Skin epidermis (tissue), 12 donors: Measurements from ENCODE around the gene HECW1.

Source experiments
- H3K27ac ChIP-seq, 21 experiments: fragments of 200-600 bp; sonication (generic) in 11 of 21; one replicate each; pipeline ENCODE4 v1.5.0; 2020; ENCODE audit warnings: mild to moderate bottlenecking in 3 of 21, inconsistent platforms in 2 of 21, moderate library complexity in 2 of 21
- H3K4me3 ChIP-seq, 7 experiments: fragments of 200-600 bp; sonication (generic) in 2 of 7; one replicate each; pipeline ENCODE4 v1.5.0; 2020; ENCODE audit warnings: inconsistent platforms in 2 of 7, mild to moderate bottlenecking in 2 of 7, moderate library complexity in 1 of 7

Gene HECW1

DNA sequence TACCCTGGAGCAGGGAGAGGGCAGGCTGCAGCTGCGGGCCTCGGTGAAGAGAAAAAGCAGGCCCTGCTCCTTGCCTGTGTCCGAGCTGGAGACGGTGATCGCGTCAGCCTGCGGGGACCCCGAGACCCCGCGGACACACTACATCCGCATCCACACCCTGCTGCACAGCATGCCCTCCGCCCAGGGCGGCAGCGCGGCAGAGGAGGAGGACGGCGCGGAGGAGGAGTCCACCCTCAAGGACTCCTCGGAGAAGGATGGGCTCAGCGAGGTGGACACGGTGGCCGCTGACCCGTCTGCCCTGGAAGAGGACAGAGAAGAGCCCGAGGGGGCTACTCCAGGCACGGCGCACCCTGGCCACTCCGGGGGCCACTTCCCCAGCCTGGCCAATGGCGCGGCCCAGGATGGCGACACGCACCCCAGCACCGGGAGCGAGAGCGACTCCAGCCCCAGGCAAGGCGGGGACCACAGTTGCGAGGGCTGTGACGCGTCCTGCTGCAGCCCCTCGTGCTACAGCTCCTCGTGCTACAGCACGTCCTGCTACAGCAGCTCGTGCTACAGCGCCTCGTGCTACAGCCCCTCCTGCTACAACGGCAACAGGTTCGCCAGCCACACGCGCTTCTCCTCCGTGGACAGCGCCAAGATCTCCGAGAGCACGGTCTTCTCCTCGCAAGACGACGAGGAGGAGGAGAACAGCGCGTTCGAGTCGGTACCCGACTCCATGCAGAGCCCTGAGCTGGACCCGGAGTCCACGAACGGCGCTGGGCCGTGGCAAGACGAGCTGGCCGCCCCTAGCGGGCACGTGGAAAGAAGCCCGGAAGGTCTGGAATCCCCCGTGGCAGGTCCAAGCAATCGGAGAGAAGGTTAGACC is 332.5 kb downstream of the HECW1 start:
- no peak overlapping the region for H3K27ac ChIP-seq

DNA sequence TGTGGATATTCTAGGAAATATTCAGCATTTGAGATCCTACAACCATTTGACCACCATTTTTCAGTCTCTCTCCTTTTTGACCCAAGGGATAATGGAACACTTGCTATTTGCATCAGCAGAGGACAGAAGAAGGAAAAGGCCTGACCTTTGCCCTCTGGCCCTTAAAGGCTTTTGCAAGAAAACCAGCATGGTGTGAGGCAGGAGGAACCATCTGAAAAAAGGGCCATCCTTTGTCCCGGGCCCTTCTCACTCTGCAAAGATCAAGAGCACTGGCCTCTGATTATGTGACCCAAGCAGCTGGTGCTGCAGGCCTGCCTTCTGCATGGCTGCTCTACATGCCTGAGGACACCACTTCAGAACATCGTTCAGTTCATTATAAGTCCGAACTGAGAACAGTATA is 337.1 kb downstream of the HECW1 start:
- no peak overlapping the region for H3K27ac ChIP-seq
- no peak overlapping the region for H3K4me3 ChIP-seq

More for the DNA sequence above, 332.5 kb downstream of the HECW1 start:
- no peak overlapping the region for H3K4me3 ChIP-seq

DNA sequence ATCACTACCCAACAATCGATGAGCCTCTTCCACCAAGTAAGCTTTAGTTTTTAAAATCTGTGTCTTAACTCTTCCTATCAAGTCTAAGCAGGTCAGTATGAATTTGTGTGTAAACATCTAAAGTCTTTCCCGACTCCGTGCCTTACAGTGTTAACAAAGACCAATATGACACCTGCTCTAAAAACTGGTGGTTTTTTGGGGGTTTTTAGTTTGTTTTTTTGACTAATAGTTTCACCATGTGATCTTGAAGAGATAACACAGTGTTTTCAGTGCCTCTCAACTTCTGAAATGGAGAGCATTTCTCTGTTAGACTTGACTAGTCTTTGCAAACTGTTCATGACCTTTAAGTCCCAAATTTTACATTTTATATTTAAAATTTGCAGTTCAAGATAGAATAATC is 338.4 kb downstream of the HECW1 start:
- H3K27ac ChIP-seq = no peak overlapping the region
- no peak overlapping the region for H3K4me3 ChIP-seq

DNA sequence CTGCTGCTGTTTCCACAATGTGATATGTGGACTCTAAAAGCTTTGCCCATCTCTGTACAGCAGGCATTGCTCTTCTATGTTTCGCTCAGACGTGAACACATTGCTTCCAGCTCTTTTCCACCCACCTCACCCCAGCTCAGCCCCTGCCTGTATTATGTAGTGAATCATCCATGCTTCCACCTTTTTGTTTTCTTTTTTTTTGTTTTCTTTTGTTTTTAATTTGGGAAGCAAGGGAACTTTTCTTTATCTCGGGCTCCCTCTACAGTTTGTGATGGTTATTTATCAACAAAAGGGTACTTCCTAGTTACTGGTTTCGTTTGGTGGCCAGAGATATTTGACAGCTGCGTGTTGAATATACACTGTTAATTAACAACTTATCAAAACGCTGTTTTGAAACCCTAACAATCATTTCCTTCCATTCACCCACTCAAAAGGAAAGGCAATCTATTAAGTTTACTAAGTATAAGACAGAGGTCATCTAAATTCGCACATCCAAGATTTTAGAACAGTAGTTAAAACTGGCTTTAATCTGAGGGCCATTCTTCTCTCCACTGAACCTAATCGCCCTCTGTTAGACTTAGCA is 342.6 kb downstream of the HECW1 start:
- Histone ChIP-seq H3K27ac (no peak overlapping the region), H3K4me3 (no peak overlapping the region)

DNA sequence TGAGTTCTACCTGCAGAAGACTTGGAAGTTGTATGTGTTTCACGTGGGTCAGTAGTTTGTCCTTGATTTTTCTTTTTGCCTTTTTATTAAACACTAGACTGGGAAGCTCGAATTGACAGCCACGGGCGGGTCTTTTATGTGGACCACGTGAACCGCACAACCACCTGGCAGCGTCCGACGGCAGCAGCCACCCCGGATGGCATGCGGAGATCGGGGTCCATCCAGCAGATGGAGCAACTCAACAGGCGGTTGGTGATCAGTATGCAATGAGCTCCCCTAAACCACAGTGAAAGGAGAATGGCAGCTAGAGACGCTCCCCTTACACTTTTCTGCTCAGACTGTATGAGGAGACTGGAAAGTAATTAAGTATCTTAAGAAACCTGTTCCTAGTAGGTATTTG is 343.8 kb downstream of the HECW1 start:
- H3K4me3 ChIP-seq = no peak overlapping the region

DNA sequence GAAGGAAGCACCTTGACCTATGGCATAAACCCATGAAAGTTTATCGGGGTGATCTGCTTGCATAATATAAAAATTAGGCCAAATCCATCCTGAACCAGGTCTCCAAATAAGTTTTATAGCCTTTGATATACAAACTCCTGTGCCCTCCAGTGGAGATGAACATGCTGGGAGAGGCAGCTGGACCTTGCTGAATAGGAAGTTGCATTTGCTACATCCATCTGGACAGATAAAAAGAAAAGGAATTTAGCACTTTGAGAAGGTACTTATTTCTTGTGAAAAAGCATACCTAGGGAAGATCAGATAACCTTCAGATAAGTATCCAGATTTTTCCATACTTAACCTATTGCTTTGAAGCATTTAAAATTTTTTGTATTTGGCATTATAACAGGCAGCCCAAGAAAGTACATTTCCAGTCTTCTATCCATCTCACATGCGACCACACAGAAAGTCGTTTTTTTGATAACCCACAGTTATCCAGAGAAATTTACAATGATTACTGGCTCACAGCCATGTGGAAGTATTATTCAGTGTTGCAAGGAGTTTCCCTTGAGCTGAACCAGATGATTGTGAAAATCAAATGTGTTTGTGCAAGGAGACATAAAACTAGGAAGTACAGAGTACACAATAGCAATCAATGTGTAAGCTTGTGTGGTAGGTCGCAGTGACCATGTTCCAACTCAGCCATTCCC is 346.0 kb downstream of the HECW1 start:
- no peak overlapping the region for H3K27ac ChIP-seq
- no peak overlapping the region for H3K4me3 ChIP-seq

More for the DNA sequence above, 343.8 kb downstream of the HECW1 start:
- H3K27ac ChIP-seq = no peak overlapping the region

DNA sequence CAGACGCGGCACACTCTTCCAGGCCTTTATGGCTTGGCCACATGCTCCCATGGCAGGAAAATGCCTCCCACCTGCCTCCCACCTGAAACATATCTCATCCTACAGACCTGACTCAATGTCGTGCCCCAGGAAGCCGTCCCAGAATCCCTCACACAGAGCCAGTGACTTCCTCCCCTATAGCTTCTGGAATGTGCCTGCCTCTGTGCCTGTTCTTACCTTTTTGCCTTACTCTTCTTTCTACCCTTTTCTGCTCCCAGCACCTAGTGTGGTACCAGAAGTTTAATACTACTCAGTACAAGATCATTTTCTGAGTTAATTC is 346.5 kb downstream of the HECW1 start:
- Histone ChIP-seq H3K27ac (no peak overlapping the region), H3K4me3 (no peak overlapping the region)

DNA sequence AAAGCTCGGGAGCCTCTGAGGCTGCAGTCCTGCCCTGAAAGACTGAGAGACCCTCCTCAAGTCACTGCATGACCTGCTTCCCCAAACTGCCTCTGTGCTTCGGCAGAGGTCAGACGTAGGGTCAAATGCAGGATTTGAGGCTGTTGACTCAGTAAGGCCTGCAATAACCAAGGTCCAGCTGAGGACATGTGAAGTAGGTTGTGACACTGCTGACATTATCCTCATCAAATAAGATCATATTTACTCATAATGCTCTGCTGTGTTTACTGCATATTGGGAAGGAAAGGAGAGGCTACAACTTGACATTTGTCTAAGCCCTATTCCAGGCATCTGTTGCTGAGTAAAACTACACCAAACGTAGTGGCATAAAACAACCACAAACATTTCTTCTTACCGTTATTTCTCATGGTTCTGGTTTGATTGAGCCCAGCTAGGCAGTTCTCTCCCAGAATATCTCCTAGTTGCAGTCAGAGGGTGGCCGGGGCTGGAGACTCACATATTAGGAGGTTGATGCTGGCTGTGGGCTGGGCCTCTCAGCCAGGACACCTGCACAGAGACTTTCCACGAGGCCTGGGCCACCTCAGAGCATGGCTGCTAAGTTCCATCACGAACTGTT is 348.4 kb downstream of the HECW1 start:
- Histone ChIP-seq H3K4me3 (no peak overlapping the region), H3K27ac (no peak overlapping the region)

DNA sequence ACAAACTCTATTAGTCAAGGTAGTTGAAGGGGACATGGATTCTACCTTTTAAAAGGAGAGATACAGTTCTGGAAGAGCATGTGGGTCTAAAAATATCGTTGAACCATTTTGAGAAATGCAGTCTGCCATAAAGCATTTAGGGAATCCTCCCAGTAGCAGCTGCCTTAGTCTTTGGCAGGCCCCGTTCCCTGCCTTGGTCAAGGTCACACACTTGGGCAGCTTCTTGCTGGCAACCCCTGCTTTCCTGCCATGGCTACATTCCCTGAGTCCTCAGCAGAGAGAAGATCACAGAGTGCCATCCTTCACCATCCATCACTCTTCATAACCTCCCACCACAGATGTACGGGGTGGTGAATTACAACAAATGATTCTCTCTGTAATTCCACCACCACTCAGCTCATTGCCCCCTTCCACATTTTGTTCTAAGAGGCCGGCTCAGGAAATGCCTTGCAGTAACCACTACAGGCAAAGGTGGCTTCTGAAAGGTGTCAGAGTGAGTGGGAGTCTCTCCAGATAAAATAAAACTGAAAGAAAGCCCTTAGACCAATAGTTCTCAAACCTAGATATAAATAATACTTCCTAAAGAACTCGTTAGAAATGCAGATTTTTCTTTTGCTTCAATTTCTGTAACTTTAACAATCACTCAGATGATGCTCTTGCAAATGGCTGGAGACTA is 349.0 kb downstream of the HECW1 start:
- peak overlapping the region in 2 of 21 experiments; percentile 45 to 53 for H3K27ac ChIP-seq

DNA sequence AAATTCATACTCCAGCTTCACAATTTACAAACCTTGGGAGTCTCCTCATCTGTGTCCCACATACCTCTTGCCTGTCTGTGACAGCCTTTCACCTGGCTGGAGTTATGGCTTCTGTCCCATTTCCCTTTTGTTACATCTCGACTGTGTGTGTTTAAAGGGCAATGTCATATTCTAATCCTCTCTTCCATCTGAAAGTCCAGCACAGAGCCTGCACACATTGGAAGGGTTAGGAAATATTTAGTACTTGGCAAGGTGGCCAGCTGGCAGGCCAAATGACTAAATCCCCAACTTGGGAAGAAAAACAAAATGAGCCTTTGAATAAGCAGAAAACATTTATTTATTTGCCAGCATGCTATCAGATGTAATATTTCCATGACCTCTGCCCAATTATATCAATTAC is 350.4 kb downstream of the HECW1 start:
- no peak overlapping the region for H3K4me3 ChIP-seq
- peak overlapping the region in 5 of 21 experiments; percentile 7 to 45 (median 36) for H3K27ac ChIP-seq

More for the DNA sequence above, 349.0 kb downstream of the HECW1 start:
- no peak overlapping the region for H3K4me3 ChIP-seq

DNA sequence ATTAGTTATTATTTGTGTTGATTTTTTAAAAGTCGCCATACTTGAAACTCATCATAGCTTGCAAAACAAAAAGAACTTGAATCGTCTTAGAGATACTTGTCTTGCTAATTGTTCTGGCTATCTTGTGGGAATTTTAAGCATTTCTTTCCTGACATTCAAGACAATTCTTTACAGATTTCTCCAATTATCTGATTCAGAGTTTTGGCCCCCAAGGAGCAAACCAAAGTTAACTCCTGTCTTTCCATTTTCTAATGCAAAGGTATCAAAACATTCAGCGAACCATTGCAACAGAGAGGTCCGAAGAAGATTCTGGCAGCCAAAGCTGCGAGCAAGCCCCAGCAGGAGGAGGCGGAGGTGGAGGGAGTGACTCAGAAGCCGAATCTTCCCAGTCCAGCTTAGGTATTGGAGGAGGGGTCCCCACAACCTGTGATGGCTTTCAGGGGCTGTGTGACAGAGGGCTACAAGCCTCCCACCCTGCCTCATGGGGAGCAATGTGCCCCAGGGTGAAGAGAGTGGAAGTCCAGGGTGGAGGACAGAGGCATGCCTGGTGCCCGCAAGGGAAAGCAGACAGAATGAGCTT is 351.0 kb downstream of the HECW1 start:
- Histone ChIP-seq H3K27ac (peak overlapping the region in 8 of 21 experiments; percentile 2 to 71 (median 28)), H3K4me3 (no peak overlapping the region)

DNA sequence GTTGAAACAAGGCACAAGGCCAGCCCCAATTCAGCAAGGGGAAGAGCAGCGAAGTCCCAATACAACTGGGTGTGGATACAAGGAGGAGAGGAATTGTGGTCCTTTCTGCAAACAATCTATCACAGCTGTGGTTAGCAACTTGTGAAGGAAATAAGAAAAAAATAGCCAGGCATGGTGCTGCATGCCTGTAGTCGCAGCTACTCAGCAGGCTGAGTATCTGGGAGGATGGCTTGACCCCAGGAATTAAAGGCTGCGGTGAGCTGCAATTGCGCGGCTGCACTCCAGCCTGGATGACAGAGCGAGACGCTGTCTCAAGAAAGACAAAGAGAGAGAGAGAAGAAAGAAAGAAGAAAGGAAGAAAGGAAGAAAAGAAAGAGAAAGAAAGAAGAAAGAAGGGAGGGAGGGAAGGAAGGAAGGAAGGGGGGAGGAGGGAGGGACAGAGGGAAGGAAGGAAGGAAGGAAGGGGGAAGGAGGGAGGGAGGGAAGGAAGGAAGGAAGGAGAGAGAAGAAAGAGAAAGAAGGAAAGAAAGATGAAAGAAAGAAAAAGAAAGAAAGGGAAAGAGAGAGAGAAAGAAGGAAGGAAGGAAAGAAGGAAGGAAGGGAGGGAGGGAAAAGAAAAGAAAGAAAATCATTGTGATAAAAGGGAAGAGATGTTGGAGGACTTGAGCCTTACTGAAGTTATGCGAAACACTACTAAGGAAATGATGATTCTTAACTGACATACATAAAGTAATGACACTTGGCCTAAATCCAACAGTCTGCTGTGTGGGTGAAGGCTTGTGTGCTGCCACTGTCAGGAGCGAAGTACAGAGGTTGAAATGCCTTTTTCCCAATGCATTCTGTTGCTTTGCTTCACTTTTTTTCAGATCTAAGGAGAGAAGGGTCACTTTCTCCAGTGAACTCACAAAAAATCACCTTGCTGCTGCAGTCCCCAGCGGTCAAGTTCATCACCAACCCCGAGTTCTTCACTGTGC is 353.4 kb downstream of the HECW1 start:
- no peak overlapping the region for H3K4me3 ChIP-seq
- peak overlapping the region in 2 of 21 experiments; percentile 20 to 32 for H3K27ac ChIP-seq

DNA sequence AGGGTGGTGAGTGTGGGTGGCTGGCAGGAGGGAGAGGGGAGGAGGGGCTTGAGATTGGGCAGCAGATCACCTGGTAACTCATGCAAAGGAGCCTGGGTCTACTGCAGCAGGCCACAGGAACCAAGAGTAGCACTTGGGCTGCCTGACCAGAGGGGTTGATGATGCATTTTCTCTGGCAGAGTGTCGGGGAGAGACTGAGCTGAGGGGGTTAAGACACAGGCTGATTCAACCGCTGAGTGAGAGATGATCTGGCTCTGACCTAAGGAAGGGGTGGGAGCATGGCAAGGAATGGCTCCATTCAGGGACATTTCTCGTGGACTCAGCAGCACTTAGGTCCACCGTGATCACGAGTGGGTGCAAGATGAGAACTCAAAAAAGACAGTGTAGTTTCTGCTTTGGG is 355.0 kb downstream of the HECW1 start:
- no peak overlapping the region for H3K4me3 ChIP-seq
- H3K27ac ChIP-seq = no peak overlapping the region

DNA sequence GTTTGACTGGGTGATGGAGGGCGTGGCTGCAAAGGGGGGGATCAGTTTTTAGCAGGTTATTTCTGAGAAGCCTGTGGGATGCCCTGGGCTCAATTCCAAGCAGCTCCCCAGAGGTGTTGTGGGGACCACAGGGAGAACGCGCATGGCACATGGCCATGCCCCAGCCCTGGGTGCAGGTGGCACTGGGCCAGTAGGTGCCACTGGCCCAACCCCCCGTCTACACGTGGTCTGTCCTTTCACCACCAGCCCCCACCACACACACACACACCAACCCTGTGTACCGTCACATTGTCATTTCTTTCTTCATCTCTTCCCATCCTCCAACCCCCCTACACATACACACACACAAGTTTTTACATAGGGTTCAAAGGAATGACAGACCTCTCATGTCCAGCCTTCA is 355.4 kb downstream of the HECW1 start:
- Histone ChIP-seq H3K4me3 (no peak overlapping the region), H3K27ac (no peak overlapping the region)

DNA sequence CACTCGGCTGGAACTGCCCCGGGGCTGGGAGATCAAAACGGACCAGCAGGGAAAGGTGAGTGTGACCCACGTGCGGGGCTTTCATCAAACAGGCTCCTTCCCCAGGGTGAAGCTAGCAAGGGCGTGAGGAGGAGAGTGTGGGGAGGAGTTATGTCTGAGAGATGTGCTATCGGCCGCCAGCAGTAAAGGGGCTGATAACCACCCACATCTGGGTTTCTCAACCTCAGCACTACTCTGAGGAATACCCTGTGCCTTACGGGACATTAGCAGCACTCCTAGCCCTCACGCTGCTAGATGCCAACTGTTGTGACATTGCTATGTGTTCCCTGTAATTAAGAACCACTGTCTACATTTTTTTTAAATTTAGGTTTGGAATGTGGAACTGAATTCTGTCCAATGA is 356.6 kb downstream of the HECW1 start:
- Histone ChIP-seq H3K27ac (no peak overlapping the region), H3K4me3 (no peak overlapping the region)

DNA sequence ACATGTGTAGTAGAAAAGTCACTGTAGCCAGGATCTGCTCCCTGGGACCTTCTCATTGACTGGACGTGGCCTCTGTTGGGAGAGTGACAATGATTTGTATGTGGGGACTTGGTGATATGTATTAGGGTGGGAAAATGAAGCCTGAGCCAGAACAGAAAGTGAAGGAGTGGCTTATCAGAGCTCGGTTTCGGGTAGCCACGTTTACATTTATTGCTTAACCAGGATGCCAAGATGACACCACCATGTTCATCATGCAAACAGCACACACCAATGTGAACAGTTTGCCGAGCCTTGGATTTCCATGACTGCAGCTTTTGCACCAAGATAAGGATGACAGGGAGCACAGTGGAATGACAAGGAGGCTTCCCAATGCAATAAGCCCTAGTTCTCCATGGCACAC is 357.7 kb downstream of the HECW1 start:
- Histone ChIP-seq H3K27ac (no peak overlapping the region), H3K4me3 (no peak overlapping the region)

DNA sequence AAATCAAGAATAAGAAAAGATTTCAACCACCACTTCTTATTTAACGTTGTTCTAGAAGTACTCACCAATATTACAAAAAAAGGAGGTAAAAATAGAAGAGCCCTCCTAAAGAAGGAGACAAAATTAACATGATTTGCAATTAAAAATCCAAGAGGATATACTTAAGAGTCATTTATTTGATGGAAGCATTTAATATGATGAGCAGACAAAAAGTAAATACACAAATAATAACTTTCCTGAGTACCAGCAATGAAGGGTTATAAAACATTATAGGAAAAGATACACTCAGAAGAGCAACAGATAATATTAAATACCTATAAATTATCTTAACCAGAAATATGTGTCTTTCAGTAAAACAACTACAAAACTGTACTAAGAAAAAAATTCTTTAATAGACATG is 363.5 kb downstream of the HECW1 start:
- Histone ChIP-seq H3K4me3 (no peak overlapping the region), H3K27ac (no peak overlapping the region)

DNA sequence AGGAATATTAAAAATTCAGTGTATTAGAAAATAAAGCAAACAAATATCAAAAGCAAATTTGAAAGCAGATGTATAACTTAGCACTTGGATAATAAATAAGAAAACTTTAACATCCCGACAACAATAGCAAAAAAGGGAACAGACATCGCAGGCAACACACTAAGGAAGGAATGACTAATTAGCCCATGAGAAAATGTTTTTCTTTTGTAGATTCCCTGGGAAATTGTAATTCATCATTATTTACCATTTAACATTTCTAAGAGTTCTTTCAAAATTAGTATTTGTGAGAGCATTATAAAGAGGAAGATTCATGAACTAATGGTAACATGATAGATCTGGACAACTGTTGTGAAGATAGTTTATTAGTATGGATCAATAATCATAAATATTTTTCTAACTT is 364.4 kb downstream of the HECW1 start:
- Histone ChIP-seq H3K4me3 (no peak overlapping the region), H3K27ac (no peak overlapping the region)

DNA sequence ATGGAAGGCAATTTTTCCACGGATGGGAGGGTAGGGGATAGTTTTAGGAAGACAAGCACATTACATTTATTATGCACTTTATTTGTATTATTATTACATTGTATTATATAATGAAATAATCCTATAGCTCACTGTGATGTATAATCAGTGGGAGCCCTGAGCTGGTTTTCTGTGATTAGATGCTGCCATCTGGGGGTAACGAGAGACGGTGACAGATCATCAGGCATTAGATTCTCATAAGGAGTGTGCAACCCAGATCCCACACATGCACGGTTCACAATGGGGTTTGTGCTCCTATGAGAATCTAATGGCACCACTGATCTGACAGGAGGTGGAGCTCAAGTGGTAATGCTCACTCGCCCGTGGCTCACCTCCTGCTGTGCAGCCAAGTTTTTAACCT is 366.6 kb downstream of the HECW1 start:
- Histone ChIP-seq H3K4me3 (no peak overlapping the region), H3K27ac (no peak overlapping the region)
